ENCODE results near the gene SUN1.

The SUN1 gene

GRCh38 chr7:917255-918117 is 85.2 kb downstream of the SUN1 start:
- no peak for TF ChIP-seq CTCF (conservative IDR thresholded peaks at IDR 0.05; ENCODE audit: low read depth, low read length)
- no peak for DNase-seq (ENCODE audit: low read depth)
- no peak overlapping the region for H3K4me3 ChIP-seq (ENCODE audit: low read depth, low read length)

- no peak for TF ChIP-seq CTCF (conservative IDR thresholded peaks at IDR 0.05; ENCODE audit: low read depth, low read length)
- H3K4me3 ChIP-seq (ENCODE audit: low read depth, low read length) = no peak overlapping the region
- DNase-seq (ENCODE audit: low read depth) = no peak
Measured at GRCh38 chr7:918118-918425, 85.8 kb downstream of the SUN1 start.

GRCh38 chr7:918441-919113 is 86.3 kb downstream of the SUN1 start:
- DNase-seq (ENCODE audit: low read depth) = no peak
- H3K4me3 ChIP-seq (ENCODE audit: low read depth, low read length) = no peak overlapping the region
- no peak for TF ChIP-seq CTCF (conservative IDR thresholded peaks at IDR 0.05; ENCODE audit: low read depth, low read length)

- TF ChIP-seq CTCF (conservative IDR thresholded peaks at IDR 0.05; ENCODE audit: low read depth, low read length) = no peak
- H3K4me3 ChIP-seq (ENCODE audit: low read depth, low read length) = no peak overlapping the region
- no peak for DNase-seq (ENCODE audit: low read depth)
Measured at GRCh38 chr7:919114-919442, 86.8 kb downstream of the SUN1 start.

GRCh38 chr7:919924-920341 is 87.7 kb downstream of the SUN1 start:
- no peak for DNase-seq (ENCODE audit: low read depth)
- TF ChIP-seq CTCF (conservative IDR thresholded peaks at IDR 0.05; ENCODE audit: low read depth, low read length) = no peak
- H3K4me3 ChIP-seq (ENCODE audit: low read depth, low read length) = no peak overlapping the region

GRCh38 chr7:920351-921070 is 88.2 kb downstream of the SUN1 start:
- TF ChIP-seq CTCF (conservative IDR thresholded peaks at IDR 0.05; ENCODE audit: low read depth, low read length) = no peak
- DNase-seq (ENCODE audit: low read depth) = no peak
- no peak overlapping the region for H3K4me3 ChIP-seq (ENCODE audit: low read depth, low read length)

Data from choroid plexus epithelial cell (primary cell).